GM21447 (cell line): ENCODE results near the gene SPTY2D1.

Experiments used
- ATAC-seq: cut with Tn5 transposase; IDR thresholded peaks from one replicate; pipeline ENCODE4 v1.9.1; 2021; ENCODE audit not compliant: unreplicated experiment

SPTY2D1 gene

DNA sequence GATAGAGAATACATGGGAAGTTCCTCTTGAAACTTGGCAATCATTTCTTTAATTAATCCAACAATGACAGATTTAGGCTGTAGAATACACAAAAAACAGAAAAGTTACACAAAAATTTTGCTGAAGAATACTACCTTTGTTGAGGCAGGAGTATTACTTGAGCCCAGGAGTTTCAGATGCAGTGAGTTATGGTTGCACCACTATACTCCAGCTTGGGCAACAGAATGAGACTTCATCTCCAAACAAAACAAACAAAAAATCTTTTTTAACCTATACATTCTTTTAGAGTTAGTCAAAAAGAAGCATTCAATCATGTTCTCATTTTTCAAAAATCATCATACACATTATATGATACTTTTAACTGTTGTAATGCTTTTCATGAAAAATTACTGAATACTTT lies 67.7 kb downstream of the SPTY2D1 start:
- ATAC-seq: no peak

GRCh38 chr11:18564149-18564548 lies 70.0 kb downstream of the SPTY2D1 start:
- no peak for ATAC-seq

- ATAC-seq: no peak
These were observed 70.9 kb downstream of the SPTY2D1 start for GRCh38 chr11:18563090-18563730.
